SH-SY5Y (cell line): ENCODE measurements around the gene KMO.

Experiments used
- GATA2 ChIP-seq: IDR thresholded peaks from 2 replicates; pipeline ENCODE4 v1.6.1; 2011; ENCODE audit warnings: mild to moderate bottlenecking, low read depth, low read length
- GATA3 ChIP-seq: IDR thresholded peaks from 2 replicates; pipeline ENCODE4 v1.6.1; 2011; ENCODE audit warnings: low read depth, mild to moderate bottlenecking, low read length, moderate library complexity

- TF ChIP-seq GATA3 (no peak), GATA2 (no peak)
Observed at GRCh38 chr1:241630899-241631298, 98.7 kb downstream of the KMO start.
